Thyroid gland (tissue), 4 donors: ENCODE results near the gene CLEC4G.

Source experiments
- CTCF ChIP-seq, 6 experiments: fragments of 200-600 bp in 3 of 6; fragments of 450-650 bp in 3 of 6; sonication (generic) in 3 of 6; IDR thresholded peaks; one replicate each; pipeline ENCODE4 v1.5.1; 2016 to 2019; ENCODE audit warnings: antibody characterized with exemption in 6 of 6, mild to moderate bottlenecking in 2 of 6, inconsistent platforms in 1 of 6, moderate library complexity in 1 of 6
- POLR2A ChIP-seq, 2 donors: fragments of 450-650 bp; IDR thresholded peaks; one replicate each; pipeline ENCODE4 v1.6.1; 2017; ENCODE audit warnings: antibody characterized with exemption in 2 of 2, mild to moderate bottlenecking in 2 of 2, moderate library complexity in 1 of 2

- TF ChIP-seq CTCF (IDR thresholded peaks at IDR 0.05) (no peak), POLR2A (IDR thresholded peaks at IDR 0.05) (no peak)
Measured at GRCh38 chr19:7748756-7749155, 16.8 kb upstream of the CLEC4G start.
